HL-60 (cell line): ENCODE data around the gene ZNF410.

Experiments
- DNase-seq, 2 experiments: peaks; one replicate each; pipeline ENCODE4 v3.0.0-alpha.2; 2010 to 2020; ENCODE audit warnings: low read depth in 1 of 2, low spot score in 1 of 2
- H3K27ac ChIP-seq: fragments of 250-450 bp; sonication (Bioruptor Pico); replicated peaks from 2 replicates; pipeline ENCODE4 v1.5.1; 2020; ENCODE audit warnings: mild to moderate bottlenecking, moderate library complexity
- H3K27me3 ChIP-seq: fragments of 250-450 bp; sonication (Bioruptor Pico); 2 replicates; pipeline ENCODE4 v1.5.1; 2021; ENCODE audit warnings: mild to moderate bottlenecking, moderate library complexity; ENCODE audit not compliant: insufficient read depth, poor library complexity, severe bottlenecking
- H3K4me3 ChIP-seq: replicated peaks from 2 replicates; pipeline ENCODE4 v1.5.1; 2011; ENCODE audit warnings: mild to moderate bottlenecking, control low read depth, low read length; ENCODE audit not compliant: insufficient read depth
- GABPA ChIP-seq: IDR thresholded peaks from 2 replicates; pipeline ENCODE4 v1.6.1; 2012; ENCODE audit warnings: low read depth
- POLR2AphosphoS5 ChIP-seq: IDR thresholded peaks from 2 replicates; pipeline ENCODE4 v1.6.1; 2012; ENCODE audit warnings: low read depth
- REST ChIP-seq: IDR thresholded peaks from 2 replicates; pipeline ENCODE4 v1.6.1; 2012; ENCODE audit warnings: low read depth; ENCODE audit not compliant: insufficient replicate concordance
- SPI1 ChIP-seq: IDR thresholded peaks from 2 replicates; pipeline ENCODE4 v1.6.1; 2012; ENCODE audit warnings: low read depth, mild to moderate bottlenecking, borderline replicate concordance
- TF ChIP-seq, protein P1 (sequence below): IDR thresholded peaks from one replicate; pipeline ENCODE4 v1.5.1; 2011; ENCODE audit warnings: low read length, control low read depth, inconsistent platforms; ENCODE audit not compliant: insufficient read depth

Gene ZNF410

DNA sequence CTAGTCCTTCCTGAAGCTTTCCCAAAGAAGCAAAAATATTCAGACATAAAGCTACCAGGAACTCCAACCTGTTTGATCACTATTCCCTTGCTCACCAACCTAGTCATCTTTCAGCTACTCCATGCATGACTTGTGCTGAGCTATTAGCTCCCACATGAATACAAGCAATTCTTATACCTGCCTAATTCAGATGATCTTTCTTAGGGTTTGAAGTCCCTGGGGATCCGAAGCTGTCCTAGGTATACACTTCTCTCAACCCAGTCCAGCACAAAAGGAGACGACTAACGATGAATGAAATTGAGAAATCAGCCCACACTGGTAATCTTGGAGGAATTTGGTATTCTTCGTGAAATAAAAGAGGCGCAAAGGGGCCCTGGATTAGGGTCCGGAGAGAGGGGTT lies 35.7 kb upstream of the ZNF410 start:
- TF ChIP-seq POLR2AphosphoS5, result no peak
- TF ChIP-seq, protein P1, sequence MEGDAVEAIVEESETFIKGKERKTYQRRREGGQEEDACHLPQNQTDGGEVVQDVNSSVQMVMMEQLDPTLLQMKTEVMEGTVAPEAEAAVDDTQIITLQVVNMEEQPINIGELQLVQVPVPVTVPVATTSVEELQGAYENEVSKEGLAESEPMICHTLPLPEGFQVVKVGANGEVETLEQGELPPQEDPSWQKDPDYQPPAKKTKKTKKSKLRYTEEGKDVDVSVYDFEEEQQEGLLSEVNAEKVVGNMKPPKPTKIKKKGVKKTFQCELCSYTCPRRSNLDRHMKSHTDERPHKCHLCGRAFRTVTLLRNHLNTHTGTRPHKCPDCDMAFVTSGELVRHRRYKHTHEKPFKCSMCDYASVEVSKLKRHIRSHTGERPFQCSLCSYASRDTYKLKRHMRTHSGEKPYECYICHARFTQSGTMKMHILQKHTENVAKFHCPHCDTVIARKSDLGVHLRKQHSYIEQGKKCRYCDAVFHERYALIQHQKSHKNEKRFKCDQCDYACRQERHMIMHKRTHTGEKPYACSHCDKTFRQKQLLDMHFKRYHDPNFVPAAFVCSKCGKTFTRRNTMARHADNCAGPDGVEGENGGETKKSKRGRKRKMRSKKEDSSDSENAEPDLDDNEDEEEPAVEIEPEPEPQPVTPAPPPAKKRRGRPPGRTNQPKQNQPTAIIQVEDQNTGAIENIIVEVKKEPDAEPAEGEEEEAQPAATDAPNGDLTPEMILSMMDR, result no peak
- no peak for TF ChIP-seq SPI1
- TF ChIP-seq REST, result no peak
- peak overlapping the region; percentile 49 for H3K4me3 ChIP-seq
- H3K27ac ChIP-seq, result no peak overlapping the region
- H3K27me3 ChIP-seq, result no peaks in the 10 kb centered on the region
- DNase-seq, result no peak

DNA sequence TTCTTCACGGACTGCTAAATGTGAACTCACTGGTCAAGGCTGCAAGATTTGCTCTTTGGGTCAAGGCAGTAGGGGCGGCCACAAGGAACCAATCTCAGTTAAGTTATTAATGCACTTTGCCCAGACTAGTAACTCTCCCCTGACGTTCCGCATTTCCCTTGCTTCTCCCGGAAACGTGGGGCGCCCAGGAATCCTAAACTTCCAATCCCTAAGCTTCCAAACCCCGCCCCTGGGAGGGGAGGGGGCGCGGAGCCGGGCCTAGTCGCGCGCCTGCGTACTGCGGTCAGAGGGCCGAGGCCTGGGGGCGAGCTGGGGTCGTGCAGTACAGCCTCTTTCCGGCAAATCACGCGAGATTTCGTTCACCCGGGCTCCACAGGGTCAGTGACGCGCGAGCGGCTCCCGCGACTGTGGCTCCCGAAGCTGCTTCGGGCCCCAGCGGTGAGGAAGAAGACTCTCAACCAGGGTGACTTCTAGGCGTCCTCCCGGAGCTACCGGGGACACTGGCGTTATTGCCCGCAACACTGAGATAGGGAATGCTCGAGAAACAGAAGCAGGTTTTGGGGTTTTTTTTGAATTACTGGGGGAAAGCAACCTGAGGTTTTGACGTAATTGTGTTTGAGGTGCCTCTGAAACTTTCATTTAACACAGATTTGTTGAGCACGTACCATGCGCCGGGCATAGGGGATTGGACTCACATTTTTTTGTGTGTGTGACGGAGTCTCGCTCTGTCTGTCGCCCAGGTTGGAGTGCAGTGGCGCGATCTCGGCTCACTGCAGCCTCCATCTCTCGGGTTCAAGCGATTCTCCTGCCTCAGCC lies 34.9 kb upstream of the ZNF410 start, which contains the start of gene PTGR2:
Gene PTGR2 (plus strand): TSS at position 265 of the 816 bp plus-strand sequence. CDS start 7,032 bp downstream, outside the sequence.
- Histone ChIP-seq H3K27ac (peak within 1 kb of the TSS; percentile 83), H3K27me3 (no peaks in the 10 kb centered on the region), H3K4me3 (peak within 1 kb of the TSS; percentile 49)
- DNase-seq, result peak; percentile 31 to 77
- peak; percentile 34; the same call in 1 of the 2 replicates for TF ChIP-seq POLR2AphosphoS5
- no peak for TF ChIP-seq GABPA

DNA sequence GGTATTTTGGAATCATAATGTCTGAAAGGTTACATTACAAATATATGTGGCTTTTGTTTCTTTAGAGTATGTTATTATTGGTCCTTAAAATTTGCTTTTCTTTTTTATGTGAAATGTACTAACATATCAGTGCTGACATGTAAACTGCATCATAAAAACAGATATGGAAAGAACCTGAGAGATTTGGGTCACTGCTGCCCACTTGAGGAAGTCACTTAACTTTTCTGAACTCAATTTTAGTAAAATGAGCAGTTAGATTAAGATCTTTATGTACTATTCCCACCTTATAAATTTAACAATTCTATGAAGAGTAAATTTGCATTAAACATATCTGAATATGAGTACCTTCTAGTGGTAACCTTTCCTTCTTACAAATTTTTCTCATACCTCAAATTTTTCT lies 27.5 kb upstream of the ZNF410 start:
- Histone ChIP-seq H3K4me3 (no peak overlapping the region), H3K27ac (no peak overlapping the region), H3K27me3 (no peaks in the 10 kb centered on the region)
- DNase-seq, result no peak
- TF ChIP-seq, protein P1, result no peak
- TF ChIP-seq GABPA (no peak), POLR2AphosphoS5 (no peak), SPI1 (no peak), REST (no peak)

DNA sequence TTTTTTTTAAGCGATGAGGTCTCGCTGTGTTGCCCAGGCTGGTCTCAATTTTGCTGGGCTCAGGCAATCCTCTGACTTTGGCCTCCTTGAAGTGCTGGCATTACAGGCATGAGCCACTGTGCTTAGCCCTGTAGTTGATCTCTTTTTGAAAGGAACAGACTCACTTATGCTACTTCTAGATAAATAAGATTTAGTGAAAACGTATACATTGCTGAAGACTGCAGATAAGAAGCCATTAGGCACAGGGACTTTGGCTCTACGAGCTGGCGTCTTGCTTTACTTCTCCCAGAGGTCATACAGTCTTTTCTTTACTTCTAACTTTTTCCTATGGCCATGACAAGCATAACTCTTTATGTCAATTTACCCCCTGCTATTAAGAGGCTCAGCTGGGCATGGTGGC lies 25.6 kb upstream of the ZNF410 start:
- Histone ChIP-seq H3K27ac (no peak overlapping the region), H3K27me3 (no peaks in the 10 kb centered on the region), H3K4me3 (no peak overlapping the region)
- no peak for DNase-seq
- TF ChIP-seq, protein P1, result no peak
- TF ChIP-seq REST, result no peak
